Left lung (tissue), 10 donors: ENCODE measurements around the gene XCL1. TPM values are rescaled to one million over a fixed set of nuclear protein-coding genes. Genes with fewer than 3 reads are reported as not detected.

ENCODE experiments used
- ATAC-seq: fragments of 200-7000 bp; cut with Tn5 transposase; one replicate; pipeline ENCODE4 v1.9.1; 2020; ENCODE audit warnings: moderate library complexity
- DNase-seq, 4 donors: peaks; one replicate each; pipeline ENCODE4 v3.0.0-alpha.2; 2013 to 2020
- H3K27ac ChIP-seq, 2 donors: fragments of 200-600 bp; sonication (generic) in 1 of 2; one replicate each; pipeline versions ENCODE4 v1.5.0 to v1.8.0; 2020 to 2021
- H3K27me3 ChIP-seq, 2 donors: fragments of 200-600 bp; sonication (generic) in 1 of 2; one replicate each; pipeline versions ENCODE4 v1.5.0 to v1.8.0; 2020 to 2021
- H3K36me3 ChIP-seq, 2 donors: fragments of 200-600 bp; sonication (generic) in 1 of 2; one replicate each; pipeline versions ENCODE4 v1.5.0 to v1.8.0; 2020 to 2021
- H3K4me1 ChIP-seq, 2 donors: fragments of 200-600 bp; one replicate each; pipeline ENCODE4 v1.8.0; 2021
- H3K4me3 ChIP-seq, 2 donors: fragments of 200-600 bp; sonication (generic) in 1 of 2; one replicate each; pipeline versions ENCODE4 v1.5.0 to v1.8.0; 2020 to 2021; ENCODE audit warnings: mild to moderate bottlenecking in 1 of 2
- H3K9me3 ChIP-seq, 2 donors: fragments of 200-600 bp; sonication (generic) in 1 of 2; one replicate each; pipeline versions ENCODE4 v1.5.0 to v1.8.0; 2020 to 2021
- intact Hi-C, 2 donors: fragments of 100-400 bp; cut with DNase I; formaldehyde crosslinking; loops; one replicate each; pipeline versions ENCODE4 v1.11.2 to v1.14.2; 2022
- polyA plus RNA-seq, 6 donors: library from polyadenylated mRNA; unstranded; fragments of 120-200 nt; gene quantifications; one replicate each; pipeline ENCODE4 v1.2.1, GENCODE V29; 2013; ENCODE audit not compliant: insufficient read length in 6 of 6
- total RNA-seq, 2 donors: library from RNA; stranded (reverse); fragmentation: NEBNext Ultra II Directional; extraction: Animal tissue kit (Norgen Biotek cat#: 25700); gene quantifications; one replicate each; pipeline ENCODE4 v1.2.1, GENCODE V29; 2021
- TF ChIP-seq, protein P1 (sequence below), 2 donors: fragments of 200-600 bp; sonication (generic) in 1 of 2; IDR thresholded peaks; one replicate each; pipeline versions ENCODE4 v1.5.0 to v1.8.0; 2021; ENCODE audit warnings: antibody characterized with exemption in 2 of 2
- donor health status: DM: no; HTN: yes; CAD: no.
- donor health status: DM: no; HTN: no; CAD: no.

The XCL1 gene
- total and polyA plus RNA-seq, 8 donors: 0.20 to 0.73 (median 0.36) TPM; not detected in 1

DNA sequence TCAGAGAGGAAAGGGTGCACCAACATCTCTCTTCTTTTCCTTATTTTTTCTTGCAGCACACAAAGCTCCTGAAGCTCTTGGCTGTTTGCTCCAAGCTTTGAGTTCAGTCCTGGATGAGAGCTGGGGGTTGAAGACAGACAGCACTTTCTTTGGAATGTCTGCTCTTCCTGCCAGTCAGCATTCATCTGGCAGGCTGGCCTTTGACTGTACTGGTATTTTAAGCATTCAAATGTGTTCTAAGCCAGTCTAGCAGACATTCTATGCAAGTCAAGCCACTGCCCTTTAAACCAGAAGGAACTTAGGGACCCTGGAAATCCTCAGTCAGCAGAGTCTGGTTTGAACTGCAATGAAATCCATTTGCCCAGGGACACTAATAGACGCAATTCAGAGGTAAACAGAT, 45.0 kb downstream of the XCL1 start:
- Histone ChIP-seq H3K4me3 (no peak overlapping the region), H3K27ac (no peak overlapping the region), H3K27me3 (no peaks in the 10 kb centered on the region), H3K4me1 (no peaks in the 10 kb centered on the region), H3K36me3 (no peaks in the 10 kb centered on the region), H3K9me3 (no peaks in the 10 kb centered on the region)
- intact Hi-C loops: no loop called here
- DNase-seq (no peak), ATAC-seq (no peak)
- TF ChIP-seq, protein P1, sequence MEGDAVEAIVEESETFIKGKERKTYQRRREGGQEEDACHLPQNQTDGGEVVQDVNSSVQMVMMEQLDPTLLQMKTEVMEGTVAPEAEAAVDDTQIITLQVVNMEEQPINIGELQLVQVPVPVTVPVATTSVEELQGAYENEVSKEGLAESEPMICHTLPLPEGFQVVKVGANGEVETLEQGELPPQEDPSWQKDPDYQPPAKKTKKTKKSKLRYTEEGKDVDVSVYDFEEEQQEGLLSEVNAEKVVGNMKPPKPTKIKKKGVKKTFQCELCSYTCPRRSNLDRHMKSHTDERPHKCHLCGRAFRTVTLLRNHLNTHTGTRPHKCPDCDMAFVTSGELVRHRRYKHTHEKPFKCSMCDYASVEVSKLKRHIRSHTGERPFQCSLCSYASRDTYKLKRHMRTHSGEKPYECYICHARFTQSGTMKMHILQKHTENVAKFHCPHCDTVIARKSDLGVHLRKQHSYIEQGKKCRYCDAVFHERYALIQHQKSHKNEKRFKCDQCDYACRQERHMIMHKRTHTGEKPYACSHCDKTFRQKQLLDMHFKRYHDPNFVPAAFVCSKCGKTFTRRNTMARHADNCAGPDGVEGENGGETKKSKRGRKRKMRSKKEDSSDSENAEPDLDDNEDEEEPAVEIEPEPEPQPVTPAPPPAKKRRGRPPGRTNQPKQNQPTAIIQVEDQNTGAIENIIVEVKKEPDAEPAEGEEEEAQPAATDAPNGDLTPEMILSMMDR (IDR thresholded peaks at IDR 0.05): no peak

- no peak for DNase-seq
- Histone ChIP-seq H3K4me3 (no peak overlapping the region), H3K9me3 (no peaks in the 10 kb centered on the region), H3K36me3 (no peaks in the 10 kb centered on the region), H3K27ac (no peak overlapping the region), H3K4me1 (no peaks in the 10 kb centered on the region), H3K27me3 (no peaks in the 10 kb centered on the region)
- TF ChIP-seq, protein P1 (IDR thresholded peaks at IDR 0.05): no peak
- intact Hi-C loops: no loop called here
- ATAC-seq: peak; percentile 84
Measured at GRCh38 chr1:168623003-168623828, 46.8 kb downstream of the XCL1 start.

DNA sequence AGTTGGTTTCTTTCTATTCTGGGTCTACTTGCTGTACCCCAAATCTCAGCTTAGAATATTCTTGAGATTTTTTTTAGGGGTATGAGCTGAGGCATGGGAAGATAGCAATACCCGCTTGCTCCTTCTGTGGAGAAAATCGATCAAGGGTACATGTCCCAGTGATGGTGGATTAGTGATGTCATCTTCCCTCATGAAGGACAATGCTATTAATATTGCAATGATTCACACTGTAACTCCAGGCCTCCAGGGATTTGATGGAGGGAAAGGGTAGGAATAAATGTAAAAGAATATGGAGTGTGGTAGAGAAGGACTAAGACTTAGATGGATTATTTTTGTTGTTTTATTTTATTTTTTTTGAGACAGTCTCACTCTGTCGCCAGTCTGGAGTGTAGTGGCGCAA, 47.4 kb downstream of the XCL1 start:
- Histone ChIP-seq H3K27me3 (no peaks in the 10 kb centered on the region), H3K4me3 (no peak overlapping the region), H3K27ac (no peak overlapping the region), H3K36me3 (no peaks in the 10 kb centered on the region), H3K9me3 (no peaks in the 10 kb centered on the region), H3K4me1 (no peaks in the 10 kb centered on the region)
- TF ChIP-seq, protein P1 (IDR thresholded peaks at IDR 0.05): no peak
- intact Hi-C loops: no loop called here
- ATAC-seq (no peak), DNase-seq (no peak)

DNA sequence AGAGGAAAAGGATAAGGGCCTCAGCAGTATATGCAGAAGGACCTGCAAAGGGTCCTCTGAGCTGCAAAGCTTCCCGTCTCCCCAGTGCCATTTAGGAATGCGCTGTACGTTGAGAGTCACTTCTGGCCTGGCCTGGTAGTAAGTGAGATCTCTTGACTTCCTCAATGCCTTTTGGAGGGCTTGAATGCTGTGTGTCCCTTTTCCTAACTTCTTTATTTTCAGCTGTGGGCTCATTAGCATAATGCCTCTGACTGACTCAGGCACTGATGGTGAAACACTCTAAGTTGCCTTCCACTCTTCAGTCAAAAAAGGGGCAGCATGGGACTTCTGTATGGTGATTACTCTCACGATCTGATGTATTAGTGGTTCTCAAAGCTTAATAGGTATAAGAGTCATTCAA, 49.9 kb downstream of the XCL1 start:
- Histone ChIP-seq H3K4me1 (no peaks in the 10 kb centered on the region), H3K9me3 (no peaks in the 10 kb centered on the region), H3K36me3 (no peaks in the 10 kb centered on the region), H3K27me3 (no peaks in the 10 kb centered on the region), H3K27ac (no peak overlapping the region), H3K4me3 (no peak overlapping the region)
- ATAC-seq: no peak
- TF ChIP-seq, protein P1 (IDR thresholded peaks at IDR 0.05): no peak
- DNase-seq: no peak
- intact Hi-C loops: no loop called here

- H3K27ac ChIP-seq: no peak overlapping the region
- H3K4me1 ChIP-seq: peaks cover 0 to 4% of the 10 kb centered on the region in 2 donors
- no peaks in the 10 kb centered on the region for H3K36me3 ChIP-seq
- no peaks in the 10 kb centered on the region for H3K9me3 ChIP-seq
- no peak for DNase-seq
- H3K4me3 ChIP-seq: no peak overlapping the region
- H3K27me3 ChIP-seq: no peaks in the 10 kb centered on the region
- TF ChIP-seq, protein P1 (IDR thresholded peaks at IDR 0.05): no peak
- intact Hi-C loops: no loop called here
- ATAC-seq: no peak
Measured at GRCh38 chr1:168627370-168627769, 51.0 kb downstream of the XCL1 start.
